ENCODE measurements around the gene FCHSD2. TPM values are rescaled to one million over a fixed set of nuclear protein-coding genes. Genes with fewer than 3 reads are reported as not detected.
"Not testable (repeated sequence)": the region's sequence is repeated elsewhere in the genome, so short reads cannot be mapped to it uniquely, and the experiment has no call there.

Gene FCHSD2
- total and polyA plus RNA-seq, 2 donors (not counting 3 experiments of a cell fraction or from before 2014, with no cell fraction given), result 20.8 to 56.9 TPM

DNA sequence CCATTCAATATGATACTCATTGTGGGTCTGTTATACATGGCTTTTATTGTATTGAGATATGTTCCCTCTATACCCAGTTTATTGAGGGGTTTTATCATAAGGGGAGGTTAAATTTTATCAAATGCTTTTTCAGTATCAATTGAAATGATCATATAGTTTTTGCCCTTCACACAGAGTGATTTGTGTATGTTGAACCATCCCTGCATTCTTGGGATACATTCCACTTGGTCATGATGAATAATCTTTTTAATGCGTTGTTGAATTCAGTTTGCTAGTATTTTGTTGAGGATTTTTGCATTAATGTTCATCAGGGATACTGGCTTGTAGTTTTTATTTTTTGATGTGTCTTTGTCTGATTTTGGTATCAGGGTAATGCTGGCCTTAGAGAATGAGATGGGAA, 229.9 kb downstream of the FCHSD2 start:
- no peak overlapping the region for H3K4me3 ChIP-seq (replicated peaks in 1 of 3; ENCODE audit: insufficient read depth in 1 of 3, low read depth in 1 of 3, low read length in 3 of 3)
- no peak overlapping the region for H3K27ac ChIP-seq (ENCODE audit: insufficient read depth, low read depth, low read length)
- DNase-seq (ENCODE audit: low read depth, low spot score), result no peak
- no peak overlapping the region for H3K9ac ChIP-seq (replicated peaks; ENCODE audit: extremely low read depth, insufficient read depth, low read length)
- TF ChIP-seq MYC (IDR thresholded peaks at IDR 0.05; ENCODE audit: low read depth, low read length), result no peak
- TF ChIP-seq POLR2AphosphoS5 (IDR thresholded peaks at IDR 0.05; ENCODE audit: insufficient read depth, low read depth, low read length), result no peak
- TF ChIP-seq, protein P1, sequence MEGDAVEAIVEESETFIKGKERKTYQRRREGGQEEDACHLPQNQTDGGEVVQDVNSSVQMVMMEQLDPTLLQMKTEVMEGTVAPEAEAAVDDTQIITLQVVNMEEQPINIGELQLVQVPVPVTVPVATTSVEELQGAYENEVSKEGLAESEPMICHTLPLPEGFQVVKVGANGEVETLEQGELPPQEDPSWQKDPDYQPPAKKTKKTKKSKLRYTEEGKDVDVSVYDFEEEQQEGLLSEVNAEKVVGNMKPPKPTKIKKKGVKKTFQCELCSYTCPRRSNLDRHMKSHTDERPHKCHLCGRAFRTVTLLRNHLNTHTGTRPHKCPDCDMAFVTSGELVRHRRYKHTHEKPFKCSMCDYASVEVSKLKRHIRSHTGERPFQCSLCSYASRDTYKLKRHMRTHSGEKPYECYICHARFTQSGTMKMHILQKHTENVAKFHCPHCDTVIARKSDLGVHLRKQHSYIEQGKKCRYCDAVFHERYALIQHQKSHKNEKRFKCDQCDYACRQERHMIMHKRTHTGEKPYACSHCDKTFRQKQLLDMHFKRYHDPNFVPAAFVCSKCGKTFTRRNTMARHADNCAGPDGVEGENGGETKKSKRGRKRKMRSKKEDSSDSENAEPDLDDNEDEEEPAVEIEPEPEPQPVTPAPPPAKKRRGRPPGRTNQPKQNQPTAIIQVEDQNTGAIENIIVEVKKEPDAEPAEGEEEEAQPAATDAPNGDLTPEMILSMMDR (IDR thresholded peaks at IDR 0.05; ENCODE audit: extremely low read depth in 1 of 2, insufficient read depth in 1 of 2, low read depth in 1 of 2, low read length in 2 of 2), result no peak
- TF ChIP-seq GATA2 (IDR thresholded peaks at IDR 0.05; ENCODE audit: insufficient read depth, insufficient read length, low read depth, low read length), result no peak
- TF ChIP-seq, protein P2, sequence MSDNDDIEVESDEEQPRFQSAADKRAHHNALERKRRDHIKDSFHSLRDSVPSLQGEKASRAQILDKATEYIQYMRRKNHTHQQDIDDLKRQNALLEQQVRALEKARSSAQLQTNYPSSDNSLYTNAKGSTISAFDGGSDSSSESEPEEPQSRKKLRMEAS (IDR thresholded peaks at IDR 0.05; ENCODE audit: insufficient read depth, insufficient read length), result no peak
- TF ChIP-seq FOS (IDR thresholded peaks at IDR 0.05; ENCODE audit: borderline replicate concordance, insufficient read depth, low read length), result no peak
- TF ChIP-seq JUN (IDR thresholded peaks at IDR 0.05; ENCODE audit: borderline replicate concordance, insufficient read depth, insufficient read length, low read depth), result no peak
- TF ChIP-seq EZH2 (IDR thresholded peaks at IDR 0.05; ENCODE audit: borderline replicate concordance, low read depth, low read length, severe bottlenecking), result no peak
- TF ChIP-seq POLR2A (IDR thresholded peaks at IDR 0.05; ENCODE audit: low read depth, low read length), result no peak
- H4K20me1 ChIP-seq (replicated peaks; ENCODE audit: control insufficient read depth, extremely low read depth, insufficient read depth, low read length), result no peaks in the 10 kb centered on the region
- ChIA-PET POLR2A (no interaction called here), CTCF (no interaction called here)
- no peaks in the 10 kb centered on the region for H3K4me1 ChIP-seq (ENCODE audit: control insufficient read depth, extremely low read depth, insufficient read depth, low read length)
- FAIRE-seq, result no peak
- no peaks in the 10 kb centered on the region for H3K27me3 ChIP-seq (ENCODE audit: control insufficient read depth in 2 of 2, insufficient read depth in 2 of 2, low read length in 2 of 2)
- H3K36me3 ChIP-seq (ENCODE audit: control insufficient read depth in 2 of 2, extremely low read depth in 1 of 2, insufficient read depth in 2 of 2, low read length in 2 of 2), result no peaks in the 10 kb centered on the region
- peaks cover 2% of the 10 kb centered on the region for H3K9me3 ChIP-seq (replicated peaks; ENCODE audit: control insufficient read depth, insufficient read depth, low read length)
- H3K79me2 ChIP-seq (ENCODE audit: control insufficient read depth, insufficient read depth, low read length), result peaks cover 2% of the 10 kb centered on the region
- no TSS peak for BruUV-seq (replicated peaks)
- intact Hi-C loops (cut with micrococcal nuclease), result no loop called here
- H3K4me2 ChIP-seq (ENCODE audit: insufficient read depth, low read length), result no peak overlapping the region
- no peaks in the 10 kb centered on the region for H3K9me1 ChIP-seq (replicated peaks; ENCODE audit: control insufficient read depth, extremely low read depth, insufficient read depth, low read length)
- dilution Hi-C loops (cut with MboI; ENCODE audit: extremely low pct_ligation_motif_present, low sequenced_read_pairs), result no loop called here
- H2AFZ ChIP-seq (ENCODE audit: low read depth, low read length), result no peak overlapping the region

DNA sequence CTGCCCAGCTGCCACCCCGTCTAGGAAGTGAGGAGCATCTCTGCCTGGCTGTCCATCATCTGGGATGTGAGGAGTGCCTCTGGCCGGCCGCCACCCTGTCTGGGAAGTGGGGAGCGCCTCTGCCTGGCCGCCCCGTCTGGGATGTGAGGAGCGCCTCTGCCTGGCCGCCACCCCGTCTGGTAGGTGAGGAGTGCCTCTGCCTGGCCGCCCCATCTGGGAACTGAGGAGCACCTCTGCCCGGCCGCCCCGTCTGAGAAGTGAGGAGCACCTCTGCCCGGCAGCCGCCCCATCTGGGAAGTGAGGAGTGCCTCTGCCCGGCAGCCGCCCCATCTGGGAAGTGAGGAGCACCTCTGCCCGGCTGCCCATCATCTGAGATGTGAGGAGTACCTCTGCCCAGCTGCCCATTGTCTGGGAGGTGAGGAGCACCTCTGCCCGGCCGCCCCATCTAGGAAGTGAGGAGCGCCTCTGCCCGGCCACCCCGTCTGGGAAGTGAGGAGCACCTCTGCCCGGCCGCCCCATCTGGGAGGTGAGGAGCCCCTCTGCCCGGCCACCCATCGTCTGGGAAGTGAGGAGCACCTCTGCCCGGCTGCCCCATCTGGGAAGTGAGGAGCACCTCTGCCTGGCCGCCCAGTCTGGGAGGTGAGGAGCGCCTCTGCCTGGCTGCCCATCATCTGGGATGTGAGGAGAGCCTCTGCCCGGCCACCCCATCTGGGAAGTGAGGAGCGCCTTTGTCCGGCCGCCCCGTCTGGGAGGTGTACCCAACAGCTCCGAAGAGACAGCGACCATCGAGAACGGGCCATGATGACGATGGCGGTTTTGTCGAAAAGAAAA, 232.3 kb downstream of the FCHSD2 start:
- BruUV-seq (replicated peaks), result not testable (repeated sequence)

More for the DNA sequence above, 232.3 kb downstream of the FCHSD2 start:
- FAIRE-seq; DNase-seq (ENCODE audit: low read depth, low spot score); H2AFZ ChIP-seq (ENCODE audit: low read depth, low read length); H3K4me2 ChIP-seq (ENCODE audit: insufficient read depth, low read length); H3K27me3 ChIP-seq (ENCODE audit: control insufficient read depth in 2 of 2, insufficient read depth in 2 of 2, low read length in 2 of 2); H3K9me1 ChIP-seq (replicated peaks; ENCODE audit: control insufficient read depth, extremely low read depth, insufficient read depth, low read length); POLR2A ChIA-PET; H3K79me2 ChIP-seq (ENCODE audit: control insufficient read depth, insufficient read depth, low read length); dilution Hi-C loops (cut with MboI; ENCODE audit: extremely low pct_ligation_motif_present, low sequenced_read_pairs); H3K36me3 ChIP-seq (ENCODE audit: control insufficient read depth in 2 of 2, extremely low read depth in 1 of 2, insufficient read depth in 2 of 2, low read length in 2 of 2); intact Hi-C loops (cut with micrococcal nuclease); H3K27ac ChIP-seq (ENCODE audit: insufficient read depth, low read depth, low read length); H3K9me3 ChIP-seq (replicated peaks; ENCODE audit: control insufficient read depth, insufficient read depth, low read length); H4K20me1 ChIP-seq (replicated peaks; ENCODE audit: control insufficient read depth, extremely low read depth, insufficient read depth, low read length); H3K9ac ChIP-seq (replicated peaks; ENCODE audit: extremely low read depth, insufficient read depth, low read length); H3K4me1 ChIP-seq (ENCODE audit: control insufficient read depth, extremely low read depth, insufficient read depth, low read length); H3K4me3 ChIP-seq (replicated peaks in 1 of 3; ENCODE audit: insufficient read depth in 1 of 3, low read depth in 1 of 3, low read length in 3 of 3); CTCF ChIA-PET: not testable (repeated sequence)

Data from endothelial cell of umbilical vein (primary cell).